Stimulated activated naive CD4-positive, alpha-beta T cell treated with Interleukin-2 at 50 U/mL for 16 hours (primary cell): ENCODE results near the gene WHRN.

Experiments used
- DNase-seq: peaks from one replicate; lab custom pipeline; 2025; lab: John Stamatoyannopoulos, UW

Gene WHRN

GRCh38 chr9:114505187-114506081, at the start of gene WHRN:
WHRN (minus strand) TSS chr9:114505473; CDS start chr9:114504801, 672 bp downstream.
- DNase-seq: peak; percentile 90

- DNase-seq: no peak
These were observed 47.9 kb upstream of the WHRN start for GRCh38 chr9:114553202-114553601.

DNA sequence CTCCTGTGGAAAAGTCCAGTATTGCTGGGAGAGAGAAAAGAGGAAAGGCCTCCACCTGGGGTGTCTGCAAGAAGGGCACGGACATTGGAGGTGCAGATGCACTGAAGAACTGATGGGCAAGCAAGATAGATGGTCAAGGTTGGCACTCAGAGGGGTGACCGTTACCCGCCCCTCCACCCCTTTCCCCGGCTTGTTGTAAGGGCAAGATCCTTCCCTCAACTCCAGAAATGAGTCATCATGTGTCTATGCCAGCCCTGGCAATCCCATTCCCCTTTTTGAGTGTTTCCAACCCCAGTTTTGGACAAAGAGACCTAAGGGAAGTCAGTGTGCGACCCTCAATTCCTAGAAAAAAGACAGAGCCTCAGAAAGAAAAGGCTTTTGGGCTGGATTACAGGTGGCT, 47.4 kb upstream of the WHRN start:
- no peak for DNase-seq

GRCh38 chr9:114551750-114552685, 46.7 kb upstream of the WHRN start:
- DNase-seq: no peak

GRCh38 chr9:114549697-114550330, 44.5 kb upstream of the WHRN start:
- no peak for DNase-seq

GRCh38 chr9:114546851-114547250, 41.6 kb upstream of the WHRN start:
- no peak for DNase-seq

GRCh38 chr9:114545055-114545454, 39.8 kb upstream of the WHRN start:
- DNase-seq: no peak

DNA sequence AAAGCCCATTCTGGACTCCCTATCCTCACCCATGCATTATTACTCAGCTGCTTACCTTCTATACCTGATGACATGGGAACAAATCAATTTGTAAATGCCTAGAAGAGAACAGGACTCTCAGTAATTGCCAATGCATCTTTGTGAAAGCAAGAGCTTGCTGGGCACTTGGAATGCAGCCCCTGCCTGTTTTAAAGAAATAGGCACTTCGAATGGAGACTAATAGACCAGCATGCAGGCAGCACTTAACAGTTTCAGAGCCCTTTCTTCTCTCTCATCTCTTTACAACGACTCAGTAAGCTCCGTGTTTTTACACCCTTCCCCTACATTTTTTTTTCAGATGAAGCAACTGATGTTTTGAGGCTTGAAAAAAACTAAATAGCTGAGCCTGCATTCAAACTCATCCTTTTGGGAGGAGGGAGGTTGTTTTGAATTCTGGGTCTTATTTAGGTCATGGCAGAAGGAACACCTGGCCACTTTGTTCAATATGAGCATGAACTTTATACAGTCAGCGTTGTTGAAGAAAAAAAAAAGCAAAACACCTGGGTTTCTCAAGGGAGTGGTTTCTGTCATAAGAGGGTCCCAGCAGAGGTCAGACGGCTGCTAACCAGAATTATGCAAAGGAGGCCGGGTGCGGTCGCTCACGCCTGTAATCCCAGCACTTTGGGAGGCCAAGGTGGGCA, 34.6 kb upstream of the WHRN start:
- no peak for DNase-seq

- no peak for DNase-seq
These were observed 33.0 kb upstream of the WHRN start for GRCh38 chr9:114538241-114538640.

DNA sequence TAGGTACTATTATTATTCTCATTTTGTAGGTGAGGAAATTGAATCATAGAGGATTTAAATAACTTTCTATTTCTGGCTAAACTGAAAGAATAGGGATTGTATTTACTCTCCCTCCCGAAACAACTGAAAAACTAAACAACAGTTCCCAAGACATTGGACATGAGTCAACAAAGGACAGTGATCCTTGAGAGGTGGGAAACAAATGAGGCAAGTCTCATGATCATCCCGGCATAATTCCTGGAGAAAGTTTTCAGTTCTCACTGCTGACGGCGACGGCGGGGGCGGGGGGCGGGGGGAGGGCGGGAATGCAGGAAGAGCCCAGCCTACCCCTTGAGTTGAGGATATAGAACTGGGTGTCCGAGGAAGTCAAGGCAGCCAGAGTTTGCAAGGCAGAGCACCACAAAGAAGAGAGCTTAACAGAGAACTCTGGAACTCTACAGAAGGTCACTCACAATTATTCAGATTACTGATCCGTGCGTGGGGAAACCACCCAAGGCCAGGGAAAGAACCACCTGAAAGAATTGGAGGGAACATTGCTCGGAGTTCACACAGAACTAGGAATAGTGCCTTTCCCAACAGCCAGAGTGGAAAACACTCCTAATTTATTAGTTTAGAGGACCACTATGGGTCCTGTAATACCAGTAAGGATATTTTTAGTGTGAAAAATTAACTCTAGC, 27.4 kb upstream of the WHRN start:
- DNase-seq: no peak

GRCh38 chr9:114529285-114529684, 24.0 kb upstream of the WHRN start:
- no peak for DNase-seq

DNA sequence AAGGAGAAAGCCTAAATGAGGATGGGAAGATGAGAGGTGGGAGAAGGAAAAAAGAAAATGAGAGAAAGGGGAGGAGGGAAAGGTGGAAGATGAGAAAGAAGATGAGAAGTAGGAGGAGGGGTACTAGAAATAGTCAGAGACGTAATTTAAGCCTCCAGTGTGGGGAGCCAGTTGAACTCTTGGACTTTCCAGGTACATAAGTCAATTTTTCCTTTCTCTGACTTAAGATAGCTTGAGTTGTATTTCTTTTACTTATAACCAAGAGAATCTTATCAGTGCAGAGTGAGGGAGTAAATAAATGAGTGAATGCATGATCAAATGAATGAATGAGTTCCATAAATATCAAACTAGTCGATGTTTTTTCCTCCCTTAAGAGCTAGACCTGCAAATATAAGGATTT, 21.5 kb upstream of the WHRN start:
- no peak for DNase-seq

DNA sequence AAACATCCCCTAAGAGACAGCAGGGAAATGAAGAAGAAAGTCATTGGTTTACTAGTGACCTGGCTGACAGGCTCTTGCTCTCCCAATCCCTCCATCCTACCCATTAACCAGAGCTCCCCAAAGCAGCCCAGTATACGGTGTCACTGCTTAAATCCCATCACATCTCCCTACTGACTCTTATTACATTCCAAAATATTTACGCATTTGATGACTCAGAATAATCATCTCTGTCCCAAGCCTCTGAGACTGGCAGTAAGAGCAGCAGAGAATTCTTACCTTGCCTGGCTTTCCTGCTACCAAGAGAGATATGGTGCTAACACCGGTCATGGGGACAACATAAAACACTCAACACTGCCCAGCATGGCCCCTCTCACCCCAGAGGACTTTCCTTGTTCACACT, 20.2 kb upstream of the WHRN start:
- no peak for DNase-seq

GRCh38 chr9:114524247-114524681, 19.0 kb upstream of the WHRN start:
- no peak for DNase-seq

- DNase-seq: no peak
These were observed 17.6 kb upstream of the WHRN start for GRCh38 chr9:114522847-114523246.

- DNase-seq: no peak
These were observed 17.0 kb upstream of the WHRN start for GRCh38 chr9:114522286-114522685.

DNA sequence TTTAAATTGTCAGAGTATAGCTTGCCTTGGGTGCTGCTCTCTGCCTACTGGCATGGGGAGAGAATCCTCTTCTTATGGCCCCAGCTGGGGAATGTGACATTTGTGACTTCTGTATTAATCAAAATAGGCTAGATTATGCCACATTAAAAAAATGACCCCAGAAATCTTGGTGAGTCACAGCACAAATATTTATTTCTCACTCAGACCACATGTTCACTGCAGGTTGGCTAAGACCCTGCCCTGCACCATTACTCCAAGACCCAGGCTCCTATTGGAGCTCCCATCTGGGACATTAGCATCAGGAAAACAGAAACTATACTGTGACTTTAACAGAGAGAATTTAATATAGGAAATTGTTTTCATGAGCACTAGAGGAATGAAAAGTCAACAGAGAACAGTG, 16.6 kb upstream of the WHRN start:
- DNase-seq: no peak

- no peak for DNase-seq
These were observed 13.3 kb upstream of the WHRN start for GRCh38 chr9:114518599-114519022.

DNA sequence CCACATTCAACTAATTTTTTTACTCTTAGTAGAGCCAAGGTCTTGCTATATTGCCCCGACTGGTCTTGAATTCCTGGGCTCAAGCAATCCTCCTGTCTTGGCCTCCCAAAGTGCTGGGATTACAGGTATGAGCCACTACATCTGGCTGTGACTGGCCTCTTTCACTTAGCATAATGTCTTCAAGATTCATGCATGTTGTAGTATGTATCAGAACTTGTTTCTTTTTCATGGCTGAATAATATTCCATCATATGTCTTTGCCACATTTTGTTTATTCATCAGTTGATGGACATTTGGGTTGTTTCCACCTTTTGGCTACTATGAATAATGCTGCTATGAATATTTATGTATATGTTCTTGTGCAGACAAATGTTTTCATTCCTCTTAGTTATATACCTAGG, 12.8 kb upstream of the WHRN start:
- DNase-seq: no peak

DNA sequence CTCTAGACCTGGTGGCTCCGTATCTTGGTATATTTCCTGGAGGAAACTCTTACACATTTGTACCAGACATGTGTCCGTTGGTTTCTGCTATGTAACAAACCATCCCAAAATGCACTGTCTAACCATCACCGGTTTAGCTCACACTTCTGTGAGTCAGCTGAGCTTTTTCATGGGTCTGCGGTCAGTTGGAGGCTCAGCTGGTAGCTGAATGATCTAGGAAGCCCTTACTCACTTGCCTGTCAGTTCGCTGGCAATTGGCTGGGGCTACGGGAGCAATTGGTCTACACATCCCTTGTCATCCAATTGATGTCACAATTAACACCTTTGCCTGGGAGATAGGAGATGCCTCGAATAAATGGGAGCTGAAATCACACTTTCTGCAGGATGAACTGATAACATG, 11.6 kb upstream of the WHRN start:
- no peak for DNase-seq

- DNase-seq: no peak
These were observed 10.3 kb upstream of the WHRN start for GRCh38 chr9:114515528-114515927.
